SU-DHL-6 (cell line): ENCODE measurements around the gene TP53BP1.

Source experiments
- CTCF ChIP-seq: fragments of 200-600 bp; sonication (generic); IDR thresholded peaks from one replicate; pipeline ENCODE4 v1.5.1; 2017; ENCODE audit warnings: antibody characterized with exemption, mild to moderate bottlenecking, low read length, moderate library complexity; ENCODE audit not compliant: insufficient read depth, poor library complexity, severe bottlenecking
- EZH2phosphoT487 ChIP-seq: fragments of 200-600 bp; sonication (generic), shearing (Covaris generic); conservative IDR thresholded peaks from 2 replicates; pipeline ENCODE4 v1.6.1; 2018; ENCODE audit warnings: mild to moderate bottlenecking, antibody characterized with exemption, low read length, moderate library complexity, mixed read lengths

- TF ChIP-seq CTCF (no peak), EZH2phosphoT487 (no peak)
Observed at GRCh38 chr15:43449981-43450380, 43.0 kb downstream of the TP53BP1 start.
